ENCODE data around the gene TUBB4A.
A peak's percentile ranks its signal among the peaks of the same experiment; 100 is the strongest.

Gene TUBB4A

DNA sequence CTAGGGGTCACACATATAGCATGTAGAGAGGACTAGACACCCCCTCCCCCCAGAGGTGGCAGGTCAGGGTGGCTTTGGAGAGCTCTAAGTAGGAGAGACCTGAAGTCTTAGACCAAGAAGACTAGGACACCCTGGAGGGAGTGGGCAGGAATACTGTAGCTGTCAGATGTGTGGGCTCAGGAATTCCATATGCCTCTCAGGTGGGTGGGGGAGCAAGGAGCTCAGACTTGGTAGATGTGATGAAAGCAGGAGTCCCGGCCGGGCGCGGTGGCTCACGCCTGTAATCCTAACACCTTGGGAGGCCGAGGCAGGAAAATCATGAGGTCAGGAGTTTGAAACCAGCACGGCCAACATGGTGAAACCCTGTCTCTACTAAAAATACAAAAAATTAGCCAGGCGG lies 36.4 kb downstream of the TUBB4A start:
- DNase-seq = no peak

DNA sequence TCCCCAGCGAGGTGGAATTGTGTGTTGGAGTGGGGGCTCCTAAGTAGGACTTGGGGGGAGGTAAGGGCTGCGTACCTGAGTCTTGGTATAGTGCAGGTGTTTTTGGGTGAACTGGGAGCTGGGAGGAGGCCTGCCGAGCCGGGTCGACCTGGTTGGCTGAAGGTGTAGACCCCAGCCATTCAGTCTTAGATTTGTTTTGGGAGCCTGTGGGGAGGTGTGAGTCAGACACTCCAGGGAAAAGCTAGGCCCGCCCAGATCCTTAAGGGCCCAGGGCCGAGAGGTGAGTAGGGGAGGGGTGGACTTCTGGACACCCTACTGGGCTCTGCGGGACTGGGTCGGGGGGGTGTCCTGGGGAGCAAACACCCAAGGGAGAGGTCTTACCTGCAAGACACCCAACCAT lies 37.1 kb downstream of the TUBB4A start:
- DNase-seq = no peak

DNA sequence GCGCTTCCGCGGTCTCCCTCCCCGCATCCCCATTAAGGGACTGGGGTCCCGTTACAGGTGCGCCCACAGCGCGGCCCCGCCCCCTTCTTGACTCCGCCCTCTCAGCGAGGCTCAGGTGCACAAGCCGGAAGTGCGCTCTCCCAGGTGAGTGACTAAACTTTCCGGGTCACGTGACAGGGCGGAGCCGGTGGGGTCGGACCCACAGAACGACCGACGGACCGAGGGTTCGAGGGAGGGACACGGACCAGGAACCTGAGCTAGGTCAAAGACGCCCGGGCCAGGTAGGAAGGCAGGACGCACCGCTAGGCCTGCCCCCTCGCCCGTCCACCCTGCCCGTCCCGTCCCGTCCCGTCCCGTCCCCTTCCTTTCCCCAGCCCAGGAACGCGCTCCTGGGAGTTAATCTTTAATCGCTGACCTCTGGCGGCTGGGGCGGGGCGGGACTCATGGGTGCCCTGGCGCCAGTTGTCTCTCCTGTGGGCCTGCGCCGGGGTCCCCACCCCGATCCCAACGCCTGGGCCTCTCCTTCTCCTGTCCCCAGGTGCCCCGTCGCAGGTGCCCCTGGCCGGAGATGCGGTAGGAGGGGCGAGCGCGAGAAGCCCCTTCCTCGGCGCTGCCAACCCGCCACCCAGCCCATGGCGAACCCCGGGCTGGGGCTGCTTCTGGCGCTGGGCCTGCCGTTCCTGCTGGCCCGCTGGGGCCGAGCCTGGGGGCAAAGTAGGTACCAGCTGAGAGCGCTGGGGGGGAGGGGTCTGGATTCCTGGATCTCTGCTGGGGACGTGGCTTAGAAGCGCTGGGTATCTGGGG lies 37.8 kb downstream of the TUBB4A start, which contains the start of gene CRB3:
TSS of gene CRB3 (plus strand) at position 202 of the 804 bp plus-strand sequence. CDS start at position 633, 431 bp downstream.
- DNase-seq = no peak

DNA sequence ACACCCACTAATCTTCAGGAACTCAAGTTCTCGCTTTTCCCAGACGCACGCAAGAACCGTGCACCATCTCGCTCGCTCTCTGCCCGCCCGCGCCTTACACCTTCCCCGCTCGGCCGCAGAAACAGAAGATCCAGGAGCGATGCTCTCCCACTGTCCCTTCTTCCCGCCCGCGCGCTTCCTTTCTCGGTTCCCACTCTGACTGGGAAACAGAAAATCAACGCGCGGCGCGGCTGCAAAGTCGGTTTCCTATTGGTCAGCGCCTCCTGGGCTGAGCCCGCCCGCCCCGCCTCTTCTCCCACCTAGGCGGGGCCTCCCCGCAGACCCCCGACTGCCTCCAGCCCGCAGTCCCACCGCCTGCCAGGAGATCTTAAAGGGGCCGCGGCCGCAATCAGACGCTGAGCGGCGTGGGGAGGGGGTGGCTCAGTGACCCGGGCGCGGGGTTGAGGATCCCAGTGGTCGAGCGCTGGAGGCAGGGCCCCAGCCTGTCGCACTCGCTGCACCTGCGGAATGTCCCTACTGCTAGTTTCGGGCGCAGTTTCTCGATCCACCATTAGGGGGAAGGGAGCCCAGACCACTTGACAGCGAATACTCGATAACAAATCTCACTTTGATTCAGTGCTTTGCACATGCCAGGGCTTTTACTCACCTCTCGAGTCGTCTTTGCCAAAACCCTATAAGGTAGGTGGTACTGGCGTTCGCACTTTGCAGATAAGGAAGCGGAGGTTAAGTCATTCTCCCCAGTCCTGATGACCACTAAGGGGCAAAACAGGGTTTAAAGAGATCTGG lies 41.8 kb downstream of the TUBB4A start:
- DNase-seq = peak; percentile 99

DNA sequence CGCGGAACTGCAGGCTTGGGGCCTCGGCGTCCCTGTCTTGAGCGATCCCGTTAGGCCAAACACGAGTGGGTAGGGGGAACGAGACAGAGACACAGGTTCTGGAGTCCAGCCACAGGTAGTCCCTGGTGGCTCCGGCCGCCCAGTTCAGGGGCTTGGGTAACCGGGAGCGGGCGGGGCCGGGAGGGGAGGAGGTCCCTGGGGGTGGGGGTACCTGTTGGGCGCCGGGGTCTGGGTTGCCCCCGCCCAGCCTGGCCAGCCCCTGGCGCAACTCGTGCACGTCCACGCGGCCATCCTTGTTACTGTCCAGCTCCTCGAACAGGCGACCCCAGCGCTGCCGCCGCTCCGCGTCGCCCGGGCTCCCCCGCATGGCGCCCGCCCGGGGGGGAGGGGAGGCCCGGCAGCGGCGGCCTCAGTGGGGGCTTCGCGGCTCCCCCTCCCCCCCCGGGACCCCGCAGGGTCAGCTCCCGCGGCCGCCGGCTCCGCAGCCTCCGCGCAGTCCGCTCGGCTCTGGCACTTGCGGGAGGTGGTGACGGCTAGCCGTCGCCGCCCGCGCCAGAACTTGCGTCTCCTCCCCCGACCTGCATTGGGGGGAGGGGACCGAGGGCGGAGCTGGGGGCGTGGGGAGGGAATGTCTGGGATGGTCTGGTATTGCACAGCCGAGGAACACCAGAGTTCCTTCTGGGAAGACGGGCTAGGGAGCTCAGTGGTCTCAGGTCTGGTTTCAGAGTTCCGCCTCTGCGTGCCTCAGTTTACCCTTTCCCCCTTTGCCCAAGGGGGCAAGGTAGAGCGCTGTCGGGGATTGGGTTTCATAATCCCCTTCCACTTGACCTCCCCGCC lies 42.6 kb downstream of the TUBB4A start, which contains the start of gene SLC25A23:
TSS of gene SLC25A23 (minus strand) at position 531 of the 837 bp plus-strand sequence. CDS start at position 367, 164 bp downstream.
- peak; percentile 73 for DNase-seq

DNA sequence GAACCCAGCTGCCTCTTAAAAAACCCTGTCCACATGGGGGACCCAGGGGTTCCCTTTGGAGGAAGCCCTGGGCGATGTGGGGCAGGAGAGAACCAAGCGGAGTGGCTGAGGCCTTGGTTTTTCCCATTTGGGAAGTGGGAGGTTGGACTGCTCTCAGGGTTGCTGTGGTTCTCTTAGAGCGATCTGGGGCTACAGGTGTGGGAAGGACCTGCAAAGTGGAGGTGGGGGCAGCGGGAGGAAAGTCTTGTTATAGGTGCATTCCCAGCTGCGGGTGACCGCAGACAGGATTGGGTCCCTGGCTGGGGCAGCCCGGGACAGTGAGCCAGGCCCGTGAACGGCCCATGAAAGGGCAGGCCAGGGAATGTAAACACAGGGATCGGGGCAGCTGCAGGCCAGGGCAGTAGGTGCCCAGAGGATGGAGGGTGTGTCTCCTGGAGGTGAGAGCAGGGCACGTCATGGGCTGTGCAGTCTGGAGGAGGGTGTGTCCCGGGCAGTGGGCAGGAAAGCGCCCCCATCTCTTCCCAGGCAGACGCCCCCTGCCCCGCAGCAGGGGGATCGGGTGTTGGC lies 43.3 kb downstream of the TUBB4A start:
- DNase-seq = no peak

DNA sequence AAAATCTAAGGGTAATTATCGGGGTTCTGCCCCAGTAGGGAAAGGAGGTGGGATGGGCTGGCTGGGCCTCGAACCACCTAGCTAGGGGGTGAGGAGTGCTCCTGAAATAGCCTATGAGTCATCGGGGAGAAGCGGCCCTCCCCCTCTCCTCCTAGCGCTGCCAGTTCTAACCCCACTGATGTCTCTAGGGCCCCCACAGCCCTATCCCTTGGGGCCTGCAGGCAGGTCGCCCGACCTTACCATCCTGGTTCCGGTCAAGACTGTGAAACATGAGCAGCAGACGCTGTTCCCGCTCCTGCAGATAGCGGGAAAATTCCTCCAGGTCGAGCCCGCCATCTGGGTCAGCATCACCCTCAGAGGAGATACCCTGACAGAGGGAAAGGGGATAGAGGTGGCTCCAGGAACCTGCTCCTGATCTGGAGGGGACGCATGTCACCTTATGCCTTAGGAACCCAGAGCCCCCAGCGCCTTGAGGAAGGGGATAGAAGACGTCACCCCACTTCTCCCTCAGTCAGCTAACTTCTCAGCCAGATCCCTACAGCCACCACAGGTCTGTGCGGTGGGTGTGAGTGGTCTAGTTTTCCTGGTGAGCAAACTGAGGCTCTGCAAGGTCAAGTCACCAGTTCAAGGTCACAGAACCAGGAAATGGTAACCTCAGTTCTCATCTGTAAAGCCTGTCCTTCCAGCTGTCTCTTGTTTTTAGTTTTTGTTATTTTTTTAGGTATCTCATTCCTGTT lies 44.0 kb downstream of the TUBB4A start:
- no peak for DNase-seq

DNA sequence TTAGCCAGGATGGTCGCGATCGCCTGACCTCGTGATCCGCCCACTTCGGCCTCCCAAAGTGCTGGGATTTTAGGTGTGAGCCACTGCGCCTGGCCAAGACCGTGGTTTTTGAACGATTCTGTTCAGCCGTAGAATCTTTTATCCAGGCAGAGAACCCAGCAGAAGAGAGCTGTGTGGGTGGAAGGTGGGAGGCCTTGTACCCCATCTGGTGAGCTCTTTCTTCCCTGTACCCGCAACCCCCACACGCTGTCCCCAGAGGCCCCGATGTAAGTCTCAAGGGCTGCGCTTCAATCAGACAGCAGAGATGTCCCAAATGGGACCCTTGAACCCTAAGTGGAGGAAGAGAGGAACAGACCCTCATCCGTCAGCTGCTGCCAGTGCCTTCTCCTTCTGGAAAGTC lies 46.2 kb downstream of the TUBB4A start:
- DNase-seq = no peak

DNA sequence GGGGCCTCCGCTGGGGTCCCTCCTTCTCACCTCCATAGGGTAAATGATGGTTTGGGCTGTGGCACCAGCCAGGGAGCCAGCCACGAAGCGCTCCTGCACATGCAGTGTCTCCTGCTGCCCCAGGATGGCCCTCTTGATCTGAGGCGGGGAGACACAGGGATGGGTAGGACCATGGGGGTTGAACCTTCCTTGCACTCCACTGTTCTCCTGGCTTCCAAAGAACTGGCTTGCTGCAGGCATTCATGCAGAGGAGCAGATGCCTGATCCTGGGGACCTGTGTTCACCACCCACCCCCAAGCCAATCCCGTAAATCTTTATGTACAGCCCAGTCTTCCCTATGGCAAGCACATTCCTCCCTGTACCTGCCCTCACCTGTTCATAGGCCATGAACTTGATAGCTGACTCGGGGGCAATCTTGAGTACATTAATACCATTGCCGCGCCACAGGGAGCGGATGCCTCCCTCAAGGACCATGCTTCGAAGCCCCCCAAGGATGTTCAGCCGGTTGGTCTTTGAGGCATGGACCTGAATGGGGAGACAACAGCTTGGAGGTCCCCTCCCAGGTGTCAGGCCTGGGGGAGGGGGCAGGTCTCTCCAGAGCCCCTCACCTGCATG lies 48.1 kb downstream of the TUBB4A start:
- DNase-seq = no peak

GRCh38 chr19:6452899-6453298 lies 49.2 kb downstream of the TUBB4A start:
- DNase-seq = no peak

DNA sequence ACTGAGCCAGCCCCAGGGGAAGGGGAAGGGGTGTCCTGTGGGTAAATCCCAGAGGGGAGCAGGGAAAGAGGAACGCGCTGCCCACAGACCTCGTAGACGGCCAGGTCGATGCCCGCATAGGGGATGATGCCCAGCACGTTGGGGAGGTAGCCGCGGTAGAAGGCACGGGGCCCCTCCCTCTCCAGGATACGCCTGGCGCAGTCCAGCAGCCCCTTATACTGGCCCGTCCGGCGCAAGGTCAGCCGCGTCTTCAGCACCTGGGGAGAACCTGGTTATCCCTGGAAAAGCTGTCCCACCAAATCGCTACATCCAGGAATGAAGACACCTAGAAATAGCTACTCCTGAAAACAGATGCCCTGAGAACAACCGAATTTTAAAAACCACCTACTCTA lies 49.9 kb downstream of the TUBB4A start:
- DNase-seq = no peak

DNA sequence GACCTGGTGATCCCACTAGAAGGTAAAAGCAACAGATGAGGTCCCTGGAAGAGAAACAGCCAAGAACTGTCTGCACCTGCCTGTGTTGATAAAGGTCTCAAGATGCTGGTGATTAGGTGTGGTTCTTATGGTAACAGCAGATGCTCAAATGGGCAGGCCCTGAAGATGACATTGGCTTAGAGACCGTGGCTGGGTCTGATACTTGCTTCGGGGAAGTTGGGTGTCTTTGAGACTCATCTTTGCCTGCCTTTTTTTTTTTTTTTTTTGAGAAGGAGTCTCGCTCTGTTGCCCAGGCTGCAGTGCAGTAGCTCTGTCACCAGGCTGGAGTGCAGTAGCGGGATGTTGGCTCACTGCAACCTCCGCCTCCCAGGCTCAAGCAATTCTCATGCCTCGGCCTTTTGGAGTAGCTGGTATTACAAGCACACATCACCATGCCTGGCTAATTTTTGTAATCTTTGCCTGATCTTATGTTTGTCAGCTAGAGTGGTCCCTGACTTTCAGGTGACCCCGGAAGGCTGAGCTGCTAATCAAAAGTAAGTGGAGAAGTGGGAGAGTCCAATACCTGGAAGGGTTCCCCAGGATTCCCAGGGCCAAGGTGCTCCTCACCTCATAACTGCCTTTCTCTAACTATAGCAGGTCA lies 50.4 kb downstream of the TUBB4A start:
- no peak for DNase-seq

DNA sequence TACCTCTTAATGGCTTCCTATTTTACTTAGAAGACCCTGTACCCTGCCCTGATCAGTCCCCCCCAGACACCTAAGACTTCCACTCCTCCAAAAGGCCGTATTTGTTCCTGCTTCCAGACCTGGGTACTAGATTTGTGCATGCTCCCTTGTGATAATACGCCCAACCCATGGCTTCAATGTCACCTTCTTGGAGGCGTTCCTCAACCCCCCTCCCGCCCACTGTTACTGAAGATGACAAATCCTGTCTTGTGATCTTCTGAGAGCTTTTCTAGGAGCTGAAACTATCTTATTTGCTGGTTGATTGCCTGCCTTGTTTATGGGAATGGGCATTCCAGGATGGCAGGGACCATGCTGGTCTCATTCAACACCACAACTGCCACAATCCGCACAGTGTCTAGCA lies 51.9 kb downstream of the TUBB4A start:
- DNase-seq = no peak

DNA sequence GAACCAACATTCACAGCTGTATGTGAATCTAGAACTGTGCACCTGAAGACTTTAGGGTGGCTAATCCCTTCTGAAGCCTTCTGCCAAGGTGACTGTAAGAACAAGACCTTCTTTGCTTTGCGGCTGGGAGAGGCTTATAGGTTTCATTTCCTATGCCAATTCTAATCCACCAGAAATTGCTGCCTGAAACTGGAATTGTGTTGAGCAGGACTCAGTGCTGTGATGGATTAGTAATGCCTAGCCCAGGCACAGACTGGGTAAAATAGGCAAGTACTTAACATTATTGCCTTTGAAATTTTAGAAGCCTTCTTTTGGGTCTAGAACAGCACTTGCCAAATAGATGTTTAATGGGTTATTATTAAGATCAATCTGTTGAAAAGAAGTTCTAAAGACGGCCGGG lies 54.1 kb downstream of the TUBB4A start:
- DNase-seq = no peak

DNA sequence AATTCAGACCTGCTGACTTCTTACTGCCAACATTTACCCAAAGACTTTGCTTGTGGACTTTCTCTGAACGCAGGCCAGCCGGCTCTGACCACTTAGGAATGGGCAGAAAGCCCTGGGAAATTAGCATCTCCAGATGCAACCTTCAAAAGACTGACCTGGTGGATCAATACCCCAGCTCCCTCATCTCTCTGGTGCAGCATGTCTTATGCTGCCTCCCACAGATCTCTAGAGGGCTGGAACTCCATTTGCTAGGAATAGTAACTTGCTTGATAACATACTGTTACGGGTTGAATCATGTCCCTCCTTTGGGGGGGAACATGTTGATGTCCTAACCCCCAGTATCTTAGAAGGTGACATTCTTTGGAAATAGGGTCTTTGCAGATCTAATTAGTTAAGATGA lies 55.7 kb downstream of the TUBB4A start:
- DNase-seq = no peak
